Left ventricle myocardium inferior (tissue), 1 donor: ENCODE results near the gene AMBP. TPM values are rescaled to one million over a fixed set of nuclear protein-coding genes. Genes with fewer than 3 reads are reported as not detected.

Source experiments
- DNase-seq: peaks from one replicate; pipeline ENCODE4 v3.0.0-alpha.2; 2020
- H3K27ac ChIP-seq: fragments of 200-600 bp; replicated peaks from 2 replicates; pipeline ENCODE4 v1.8.0; 2021
- H3K27me3 ChIP-seq: fragments of 200-600 bp; 2 replicates; pipeline ENCODE4 v1.8.0; 2021; ENCODE audit warnings: low read depth
- H3K36me3 ChIP-seq: fragments of 200-600 bp; 2 replicates; pipeline ENCODE4 v1.8.0; 2021
- H3K4me1 ChIP-seq: fragments of 200-600 bp; 2 replicates; pipeline ENCODE4 v1.8.0; 2021
- H3K4me3 ChIP-seq: fragments of 200-600 bp; 2 replicates; pipeline ENCODE4 v1.8.0; 2021; ENCODE audit warnings: mild to moderate bottlenecking, moderate library complexity
- H3K9me3 ChIP-seq: fragments of 200-600 bp; replicated peaks from 2 replicates; pipeline ENCODE4 v1.8.0; 2021
- CTCF ChIP-seq: fragments of 200-600 bp; IDR thresholded peaks from 2 replicates; pipeline ENCODE4 v1.8.0; 2021; ENCODE audit warnings: antibody characterized with exemption, mild to moderate bottlenecking, borderline replicate concordance
- intact Hi-C: fragments of 100-400 bp; cut with micrococcal nuclease; formaldehyde crosslinking; loops from one replicate; pipeline ENCODE4 v1.11.0; 2022
- total RNA-seq: library from RNA; stranded (reverse); fragmentation: NEBNext Ultra II Directional; extraction: Animal tissue kit (Norgen Biotek cat#: 25700); gene quantifications from one replicate; pipeline ENCODE4 v1.2.1, GENCODE V29; 2021
- donor health status: DM: no; HTN: yes; CAD: no; lungs with severe emphysema.

AMBP gene
- total RNA-seq, 1 donor from 2014 or later: not detected

- no peaks in the 10 kb centered on the region for H3K9me3 ChIP-seq
- H3K36me3 ChIP-seq: no peaks in the 10 kb centered on the region
- no peak for DNase-seq
- H3K4me1 ChIP-seq: no peaks in the 10 kb centered on the region
- H3K27ac ChIP-seq: no peak overlapping the region
- H3K27me3 ChIP-seq: peaks cover 63% of the 10 kb centered on the region
- no peak overlapping the region for H3K4me3 ChIP-seq
- intact Hi-C loops: no loop called here
- no peak for TF ChIP-seq CTCF
Observed at GRCh38 chr9:114091711-114092110, 13.6 kb upstream of the AMBP start.

DNA sequence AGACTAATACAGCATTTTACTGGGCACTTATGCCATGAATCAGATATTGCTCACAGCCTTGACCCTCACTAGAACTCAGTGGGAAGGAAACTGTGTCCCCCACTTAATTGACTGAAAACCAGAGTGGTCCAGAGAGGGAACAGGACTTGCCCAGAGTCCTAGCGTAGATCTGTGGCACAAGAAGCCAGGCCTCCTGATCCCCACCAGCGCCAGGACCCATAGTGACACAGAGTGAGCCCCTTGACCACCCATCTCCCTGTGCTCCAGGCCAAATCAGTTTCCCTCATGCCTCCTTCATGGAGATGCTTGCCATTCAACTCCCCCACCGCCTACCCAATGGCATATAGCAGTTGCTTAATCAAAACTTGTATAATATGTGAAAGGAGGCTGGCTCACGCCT lies 12.7 kb upstream of the AMBP start:
- TF ChIP-seq CTCF: no peak
- H3K36me3 ChIP-seq: no peaks in the 10 kb centered on the region
- H3K4me1 ChIP-seq: no peaks in the 10 kb centered on the region
- no peak overlapping the region for H3K27ac ChIP-seq
- DNase-seq: no peak
- no peak overlapping the region for H3K4me3 ChIP-seq
- H3K9me3 ChIP-seq: no peaks in the 10 kb centered on the region
- peaks cover 57% of the 10 kb centered on the region for H3K27me3 ChIP-seq
- intact Hi-C loops: no loop called here

DNA sequence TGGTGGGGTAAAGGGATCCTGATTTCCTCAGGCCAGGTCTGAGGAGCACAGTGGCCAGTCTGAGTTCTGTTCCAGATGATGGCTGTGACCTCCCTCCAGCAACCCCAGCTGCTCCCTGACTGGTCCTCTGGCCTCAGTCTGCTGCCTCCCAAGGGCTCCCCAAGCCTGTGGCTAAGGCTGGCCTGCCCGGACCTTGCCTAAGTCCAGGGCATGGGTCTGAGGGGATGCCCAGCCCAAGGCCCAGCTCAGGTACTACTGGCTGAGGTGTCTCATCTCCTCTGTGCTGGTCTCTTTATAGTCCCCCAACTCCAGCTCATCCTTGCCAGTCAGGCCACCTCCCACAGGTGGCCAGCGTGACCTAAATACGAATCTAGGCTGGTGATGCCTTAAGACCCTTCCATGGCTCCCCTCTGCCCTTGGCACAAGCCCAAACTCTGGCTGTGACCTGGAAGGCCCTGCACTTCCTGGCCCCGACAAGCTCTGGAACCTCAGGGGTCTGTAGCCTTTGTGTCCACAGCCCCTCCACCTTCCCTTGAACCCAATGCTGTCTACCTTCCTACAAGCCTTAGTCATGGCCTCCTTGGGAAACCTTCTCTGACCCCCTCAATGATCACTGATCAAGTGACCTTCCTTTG lies 11.2 kb upstream of the AMBP start:
- Histone ChIP-seq H3K4me1 (no peaks in the 10 kb centered on the region), H3K27ac (no peak overlapping the region), H3K9me3 (no peaks in the 10 kb centered on the region), H3K27me3 (peaks cover 59% of the 10 kb centered on the region), H3K4me3 (no peak overlapping the region), H3K36me3 (no peaks in the 10 kb centered on the region)
- TF ChIP-seq CTCF: no peak
- no peak for DNase-seq
- intact Hi-C loops: no loop called here

DNA sequence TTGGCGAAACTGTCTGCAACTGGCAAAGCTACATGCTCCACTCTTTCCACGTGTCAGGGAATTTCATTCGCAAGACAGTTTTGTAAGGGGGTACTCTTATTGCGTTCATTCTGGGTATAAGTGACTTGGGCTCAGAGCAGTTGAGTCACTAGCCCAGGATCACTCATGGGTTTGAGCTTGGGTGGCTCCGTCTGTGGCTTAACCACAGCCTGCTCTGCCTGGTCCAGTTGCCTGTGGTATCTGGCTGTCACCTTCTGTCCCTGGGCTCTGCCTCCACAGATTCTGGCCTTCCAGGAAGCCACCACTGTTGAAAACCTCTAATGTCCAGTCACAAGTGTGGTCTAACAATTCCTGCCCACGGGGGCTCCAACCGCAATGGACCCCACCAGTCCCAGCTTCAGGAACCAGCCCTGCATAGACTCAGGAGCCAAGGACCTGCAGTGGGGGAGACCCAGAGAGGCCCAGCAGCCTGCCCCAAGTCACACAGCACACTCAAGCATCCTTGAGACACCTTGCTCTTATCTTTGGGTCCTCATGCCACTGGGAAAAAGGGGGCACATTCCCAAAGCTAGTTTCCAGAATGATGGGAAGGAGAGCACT lies 10.6 kb upstream of the AMBP start:
- no peak for DNase-seq
- Histone ChIP-seq H3K36me3 (no peaks in the 10 kb centered on the region), H3K27me3 (peaks cover 59% of the 10 kb centered on the region), H3K4me3 (no peak overlapping the region), H3K9me3 (no peaks in the 10 kb centered on the region), H3K27ac (no peak overlapping the region), H3K4me1 (no peaks in the 10 kb centered on the region)
- no peak for TF ChIP-seq CTCF
- intact Hi-C loops: no loop called here

DNA sequence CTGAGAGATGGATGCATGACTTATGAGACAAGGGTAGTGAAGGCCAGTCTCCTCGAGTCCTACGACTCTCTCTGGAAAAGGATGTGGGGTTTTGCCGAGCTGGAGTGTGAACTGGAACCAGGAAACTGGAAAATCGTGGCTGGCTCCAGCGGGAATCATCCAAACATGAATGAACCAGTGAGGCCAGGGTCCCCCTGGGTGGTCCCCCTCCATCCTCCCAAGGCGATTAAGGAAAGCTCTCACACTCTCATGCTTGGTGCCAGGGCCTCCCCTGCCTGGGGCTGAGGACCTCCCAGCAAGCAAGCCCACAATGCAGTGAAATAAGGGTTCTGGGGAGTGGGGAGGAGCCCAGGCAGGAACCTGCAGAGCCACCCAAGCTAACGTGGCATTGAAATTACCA lies 9.6 kb upstream of the AMBP start:
- no peak for TF ChIP-seq CTCF
- Histone ChIP-seq H3K27ac (no peak overlapping the region), H3K36me3 (no peaks in the 10 kb centered on the region), H3K9me3 (no peaks in the 10 kb centered on the region), H3K4me1 (peaks cover 2% of the 10 kb centered on the region), H3K4me3 (no peak overlapping the region), H3K27me3 (peaks cover 49% of the 10 kb centered on the region)
- no peak for DNase-seq
- intact Hi-C loops: no loop called here
